ENCODE results near the gene TRAF3IP3.

The TRAF3IP3 gene

GRCh38 chr1:209775678-209776077, 19.8 kb downstream of the TRAF3IP3 start:
- Histone ChIP-seq H3K4me1 (ENCODE audit: control insufficient read depth, insufficient read depth, low read depth, low read length) (peaks cover 7% of the 10 kb centered on the region), H2AFZ (ENCODE audit: low read depth, low read length) (no peak overlapping the region), H3K36me3 (ENCODE audit: control insufficient read depth in 1 of 2, insufficient read depth in 2 of 2, low read depth in 1 of 2, low read length in 2 of 2) (peaks cover 0 to 6% of the 10 kb centered on the region in 2 experiments), H3K79me1 (replicated peaks; ENCODE audit: low read length, poor library complexity, severe bottlenecking) (peaks cover 2% of the 10 kb centered on the region), H4K91ac (ENCODE audit: low read length) (no peak overlapping the region), H2BK12ac (ENCODE audit: low read length in 2 of 2) (no peak overlapping the region), H4K8ac (ENCODE audit: low read length) (no peak overlapping the region), H3K4me2 (ENCODE audit: low read length, poor library complexity, severe bottlenecking) (no peak overlapping the region), H3K23ac (ENCODE audit: low read length in 2 of 2) (no peak overlapping the region), H3K4ac (ENCODE audit: low read depth in 1 of 2, low read length in 2 of 2) (no peak overlapping the region), H3K14ac (ENCODE audit: low read length in 2 of 2) (no peak overlapping the region), H2BK120ac (ENCODE audit: low read depth, low read length) (no peak overlapping the region), H3K4me3 (ENCODE audit: insufficient read depth in 1 of 2, low read depth in 1 of 2, low read length in 2 of 2) (no peak overlapping the region), H3K27me3 (ENCODE audit: control insufficient read depth in 1 of 2, insufficient read depth in 1 of 2, low read length in 2 of 2) (no peaks in the 10 kb centered on the region), H3K9me3 (ENCODE audit: control insufficient read depth, low read length) (no peaks in the 10 kb centered on the region), H2AK5ac (ENCODE audit: low read length, severe bottlenecking) (no peak overlapping the region), H3K27ac (ENCODE audit: low read length, poor library complexity, severe bottlenecking) (no peak overlapping the region), H3K18ac (ENCODE audit: low read depth in 1 of 2, low read length in 2 of 2) (no peak overlapping the region), H2BK5ac (ENCODE audit: low read depth, low read length, poor library complexity, severe bottlenecking) (no peak overlapping the region), H2BK15ac (ENCODE audit: low read depth, poor library complexity, severe bottlenecking) (no peak overlapping the region), H3K9ac (ENCODE audit: low read length) (no peak overlapping the region)
- no peak for DNase-seq
- 44% methylated on average over 2 of the region's 2 CpGs for WGBS

GRCh38 chr1:209777587-209777986, 21.7 kb downstream of the TRAF3IP3 start:
- Histone ChIP-seq H3K27ac (ENCODE audit: low read length, poor library complexity, severe bottlenecking) (no peak overlapping the region), H3K4me1 (ENCODE audit: control insufficient read depth, insufficient read depth, low read depth, low read length) (peaks cover 4% of the 10 kb centered on the region), H3K36me3 (ENCODE audit: control insufficient read depth in 1 of 2, insufficient read depth in 2 of 2, low read depth in 1 of 2, low read length in 2 of 2) (peaks cover 0 to 3% of the 10 kb centered on the region in 2 experiments), H3K4me2 (ENCODE audit: low read length, poor library complexity, severe bottlenecking) (no peak overlapping the region), H3K9me3 (ENCODE audit: control insufficient read depth, low read length) (no peaks in the 10 kb centered on the region), H2AK5ac (ENCODE audit: low read length, severe bottlenecking) (no peak overlapping the region), H3K23ac (ENCODE audit: low read length in 2 of 2) (no peak overlapping the region), H4K8ac (ENCODE audit: low read length) (no peak overlapping the region), H2BK12ac (ENCODE audit: low read length in 2 of 2) (no peak overlapping the region), H2AFZ (ENCODE audit: low read depth, low read length) (no peak overlapping the region), H3K79me1 (replicated peaks; ENCODE audit: low read length, poor library complexity, severe bottlenecking) (peaks cover 14% of the 10 kb centered on the region), H3K14ac (ENCODE audit: low read length in 2 of 2) (no peak overlapping the region), H3K9ac (ENCODE audit: low read length) (no peak overlapping the region), H3K27me3 (ENCODE audit: control insufficient read depth in 1 of 2, insufficient read depth in 1 of 2, low read length in 2 of 2) (no peaks in the 10 kb centered on the region), H2BK15ac (ENCODE audit: low read depth, poor library complexity, severe bottlenecking) (no peak overlapping the region), H2BK120ac (ENCODE audit: low read depth, low read length) (no peak overlapping the region), H3K4me3 (ENCODE audit: insufficient read depth in 1 of 2, low read depth in 1 of 2, low read length in 2 of 2) (no peak overlapping the region), H4K91ac (ENCODE audit: low read length) (no peak overlapping the region), H3K4ac (ENCODE audit: low read depth in 1 of 2, low read length in 2 of 2) (no peak overlapping the region), H3K18ac (ENCODE audit: low read depth in 1 of 2, low read length in 2 of 2) (no peak overlapping the region), H2BK5ac (ENCODE audit: low read depth, low read length, poor library complexity, severe bottlenecking) (no peak overlapping the region)
- 96% methylated on average over 1 of the region's 2 CpGs for WGBS
- DNase-seq = no peak

GRCh38 chr1:209778102-209778501, 22.2 kb downstream of the TRAF3IP3 start:
- no peak overlapping the region for H3K23ac ChIP-seq (ENCODE audit: low read length in 2 of 2)
- H3K79me1 ChIP-seq (replicated peaks; ENCODE audit: low read length, poor library complexity, severe bottlenecking) = peaks cover 19% of the 10 kb centered on the region
- no peak overlapping the region for H2AFZ ChIP-seq (ENCODE audit: low read depth, low read length)
- peaks cover 4% of the 10 kb centered on the region for H3K4me1 ChIP-seq (ENCODE audit: control insufficient read depth, insufficient read depth, low read depth, low read length)
- H4K91ac ChIP-seq (ENCODE audit: low read length) = no peak overlapping the region
- no peak overlapping the region for H3K4me2 ChIP-seq (ENCODE audit: low read length, poor library complexity, severe bottlenecking)
- no peaks in the 10 kb centered on the region for H3K9me3 ChIP-seq (ENCODE audit: control insufficient read depth, low read length)
- H3K9ac ChIP-seq (ENCODE audit: low read length) = no peak overlapping the region
- no peak overlapping the region for H3K4me3 ChIP-seq (ENCODE audit: insufficient read depth in 1 of 2, low read depth in 1 of 2, low read length in 2 of 2)
- H2BK15ac ChIP-seq (ENCODE audit: low read depth, poor library complexity, severe bottlenecking) = no peak overlapping the region
- H3K4ac ChIP-seq (ENCODE audit: low read depth in 1 of 2, low read length in 2 of 2) = no peak overlapping the region
- H3K27ac ChIP-seq (ENCODE audit: low read length, poor library complexity, severe bottlenecking) = no peak overlapping the region
- peaks cover 0 to 8% of the 10 kb centered on the region in 2 experiments for H3K36me3 ChIP-seq (ENCODE audit: control insufficient read depth in 1 of 2, insufficient read depth in 2 of 2, low read depth in 1 of 2, low read length in 2 of 2)
- no peak overlapping the region for H2BK120ac ChIP-seq (ENCODE audit: low read depth, low read length)
- H3K14ac ChIP-seq (ENCODE audit: low read length in 2 of 2) = no peak overlapping the region
- no peak overlapping the region for H2BK5ac ChIP-seq (ENCODE audit: low read depth, low read length, poor library complexity, severe bottlenecking)
- DNase-seq = no peak
- no peak overlapping the region for H4K8ac ChIP-seq (ENCODE audit: low read length)
- H2AK5ac ChIP-seq (ENCODE audit: low read length, severe bottlenecking) = no peak overlapping the region
- H3K18ac ChIP-seq (ENCODE audit: low read depth in 1 of 2, low read length in 2 of 2) = no peak overlapping the region
- no peaks in the 10 kb centered on the region for H3K27me3 ChIP-seq (ENCODE audit: control insufficient read depth in 1 of 2, insufficient read depth in 1 of 2, low read length in 2 of 2)
- H2BK12ac ChIP-seq (ENCODE audit: low read length in 2 of 2) = no peak overlapping the region
- 100% methylated on average over 1 of the region's 1 CpG for WGBS

- whole genome bisulfite sequencing = 85% methylated on average over 4 of the region's 4 CpGs
- Histone ChIP-seq H3K4me2 (ENCODE audit: low read length, poor library complexity, severe bottlenecking) (no peak overlapping the region), H3K4ac (ENCODE audit: low read depth in 1 of 2, low read length in 2 of 2) (no peak overlapping the region), H2AFZ (ENCODE audit: low read depth, low read length) (no peak overlapping the region), H3K9me3 (ENCODE audit: control insufficient read depth, low read length) (no peaks in the 10 kb centered on the region), H3K4me3 (ENCODE audit: insufficient read depth in 1 of 2, low read depth in 1 of 2, low read length in 2 of 2) (no peak overlapping the region), H3K14ac (ENCODE audit: low read length in 2 of 2) (no peak overlapping the region), H3K27ac (ENCODE audit: low read length, poor library complexity, severe bottlenecking) (no peak overlapping the region), H2BK15ac (ENCODE audit: low read depth, poor library complexity, severe bottlenecking) (no peak overlapping the region), H2BK120ac (ENCODE audit: low read depth, low read length) (no peak overlapping the region), H3K18ac (ENCODE audit: low read depth in 1 of 2, low read length in 2 of 2) (no peak overlapping the region), H2AK5ac (ENCODE audit: low read length, severe bottlenecking) (no peak overlapping the region), H3K79me1 (replicated peaks; ENCODE audit: low read length, poor library complexity, severe bottlenecking) (peaks cover 30% of the 10 kb centered on the region), H3K9ac (ENCODE audit: low read length) (no peak overlapping the region), H3K27me3 (ENCODE audit: control insufficient read depth in 1 of 2, insufficient read depth in 1 of 2, low read length in 2 of 2) (no peaks in the 10 kb centered on the region), H2BK5ac (ENCODE audit: low read depth, low read length, poor library complexity, severe bottlenecking) (no peak overlapping the region), H2BK12ac (ENCODE audit: low read length in 2 of 2) (no peak overlapping the region), H4K8ac (ENCODE audit: low read length) (no peak overlapping the region), H4K91ac (ENCODE audit: low read length) (no peak overlapping the region), H3K23ac (ENCODE audit: low read length in 2 of 2) (no peak overlapping the region), H3K4me1 (ENCODE audit: control insufficient read depth, insufficient read depth, low read depth, low read length) (peaks cover 8% of the 10 kb centered on the region), H3K36me3 (ENCODE audit: control insufficient read depth in 1 of 2, insufficient read depth in 2 of 2, low read depth in 1 of 2, low read length in 2 of 2) (peaks cover 0 to 8% of the 10 kb centered on the region in 2 experiments)
- no peak for DNase-seq
These were observed 24.4 kb downstream of the TRAF3IP3 start for GRCh38 chr1:209780268-209780667.

Measured in mesenchymal stem cell (in vitro differentiated cells and primary cell).